Stromal cell of bone marrow (primary cell): ENCODE measurements around the gene NRP2.

ENCODE experiments used
- DNase-seq: peaks from one replicate; pipeline ENCODE4 v3.0.0-alpha.2; 2012; ENCODE audit warnings: low read depth

Gene NRP2

GRCh38 chr2:205682239-205682970, at the start of gene NRP2:
NRP2 (plus strand) TSS chr2:205682501; CDS start chr2:205683291, 790 bp downstream.
- no peak for DNase-seq

GRCh38 chr2:205633994-205634393, 48.3 kb upstream of the NRP2 start:
- no peak for DNase-seq

GRCh38 chr2:205636549-205637319, 45.6 kb upstream of the NRP2 start:
- no peak for DNase-seq

GRCh38 chr2:205637320-205637602, 45.0 kb upstream of the NRP2 start:
- DNase-seq = no peak

- DNase-seq = no peak
These were observed 44.4 kb upstream of the NRP2 start for GRCh38 chr2:205637779-205638503.

- DNase-seq = no peak
These were observed 41.6 kb upstream of the NRP2 start for GRCh38 chr2:205640716-205641115.

- DNase-seq = no peak
These were observed 39.5 kb upstream of the NRP2 start for GRCh38 chr2:205642599-205643356.

GRCh38 chr2:205643391-205643885, 38.9 kb upstream of the NRP2 start:
- no peak for DNase-seq

- no peak for DNase-seq
These were observed 38.3 kb upstream of the NRP2 start for GRCh38 chr2:205644018-205644417.

- DNase-seq = no peak
These were observed 35.6 kb upstream of the NRP2 start for GRCh38 chr2:205646680-205647079.

- no peak for DNase-seq
These were observed 31.9 kb upstream of the NRP2 start for GRCh38 chr2:205650450-205650849.

- no peak for DNase-seq
These were observed 31.4 kb upstream of the NRP2 start for GRCh38 chr2:205650931-205651330.

GRCh38 chr2:205651719-205652118, 30.6 kb upstream of the NRP2 start:
- DNase-seq = no peak

- peak; percentile 88 for DNase-seq
These were observed 27.3 kb upstream of the NRP2 start for GRCh38 chr2:205654878-205655605.

GRCh38 chr2:205655779-205656456, 26.4 kb upstream of the NRP2 start:
- DNase-seq = no peak

- DNase-seq = no peak
These were observed 25.8 kb upstream of the NRP2 start for GRCh38 chr2:205656461-205656860.

- DNase-seq = no peak
These were observed 25.4 kb upstream of the NRP2 start for GRCh38 chr2:205656941-205657340.

GRCh38 chr2:205657579-205657978, 24.7 kb upstream of the NRP2 start:
- peak; percentile 86 for DNase-seq

GRCh38 chr2:205658068-205658467, 24.2 kb upstream of the NRP2 start:
- no peak for DNase-seq

GRCh38 chr2:205658572-205658971, 23.7 kb upstream of the NRP2 start:
- no peak for DNase-seq

GRCh38 chr2:205659922-205660321, 22.4 kb upstream of the NRP2 start:
- no peak for DNase-seq
